ENCODE measurements around the gene B3GNT5. TPM values are rescaled to one million over a fixed set of nuclear protein-coding genes. Genes with fewer than 3 reads are reported as not detected.

B3GNT5 gene
- total and polyA plus RNA-seq, 11 donors, result 0.87 to 12.3 (median 3.0) TPM

DNA sequence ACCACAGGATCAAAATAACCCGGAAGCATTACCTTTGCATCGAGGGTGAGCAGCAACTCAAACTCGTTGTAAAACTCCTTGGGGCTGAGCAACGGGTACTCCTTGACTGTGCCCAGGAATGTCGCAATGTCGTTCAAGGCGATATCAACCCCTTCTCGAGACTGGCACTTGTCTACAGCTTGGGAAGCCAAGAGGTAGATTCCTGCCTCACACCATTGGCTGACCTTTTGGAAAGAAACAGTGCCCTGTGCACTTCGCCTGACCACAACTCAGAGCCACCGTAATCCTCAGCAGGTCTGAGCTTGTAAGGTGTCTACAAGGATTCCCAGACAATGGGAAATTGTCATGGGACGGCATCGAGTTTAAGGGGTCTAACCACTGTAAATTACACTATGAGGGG lies 43.9 kb downstream of the B3GNT5 start:
- no peaks in the 10 kb centered on the region for H3K27me3 ChIP-seq
- H3K36me3 ChIP-seq, result no peaks in the 10 kb centered on the region
- peaks cover 0 to 25% (median 0%) of the 10 kb centered on the region in 12 donors for H3K4me1 ChIP-seq
- no peak overlapping the region for H3K27ac ChIP-seq
- TF ChIP-seq, protein P1, sequence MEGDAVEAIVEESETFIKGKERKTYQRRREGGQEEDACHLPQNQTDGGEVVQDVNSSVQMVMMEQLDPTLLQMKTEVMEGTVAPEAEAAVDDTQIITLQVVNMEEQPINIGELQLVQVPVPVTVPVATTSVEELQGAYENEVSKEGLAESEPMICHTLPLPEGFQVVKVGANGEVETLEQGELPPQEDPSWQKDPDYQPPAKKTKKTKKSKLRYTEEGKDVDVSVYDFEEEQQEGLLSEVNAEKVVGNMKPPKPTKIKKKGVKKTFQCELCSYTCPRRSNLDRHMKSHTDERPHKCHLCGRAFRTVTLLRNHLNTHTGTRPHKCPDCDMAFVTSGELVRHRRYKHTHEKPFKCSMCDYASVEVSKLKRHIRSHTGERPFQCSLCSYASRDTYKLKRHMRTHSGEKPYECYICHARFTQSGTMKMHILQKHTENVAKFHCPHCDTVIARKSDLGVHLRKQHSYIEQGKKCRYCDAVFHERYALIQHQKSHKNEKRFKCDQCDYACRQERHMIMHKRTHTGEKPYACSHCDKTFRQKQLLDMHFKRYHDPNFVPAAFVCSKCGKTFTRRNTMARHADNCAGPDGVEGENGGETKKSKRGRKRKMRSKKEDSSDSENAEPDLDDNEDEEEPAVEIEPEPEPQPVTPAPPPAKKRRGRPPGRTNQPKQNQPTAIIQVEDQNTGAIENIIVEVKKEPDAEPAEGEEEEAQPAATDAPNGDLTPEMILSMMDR (IDR thresholded peaks at IDR 0.05), result no peak
- TF ChIP-seq POLR2A (IDR thresholded peaks at IDR 0.05), result no peak
- H3K4me3 ChIP-seq, result no peak overlapping the region
- DNase-seq (no peak), ATAC-seq (no peak)
- WGBS, 4 donors, result 92 to 95% (median 93%) methylated on average over 12 of the region's 12 CpGs
- intact Hi-C loops (cut with DNase I), result loop anchor here in 1 of 10 donors (5.0 kb wide), 1 partner anchor 40 kb away; no protein-coding TSS in a partner anchor
- no peaks in the 10 kb centered on the region for H3K9me3 ChIP-seq

- H3K27me3 ChIP-seq, result no peaks in the 10 kb centered on the region
- H3K36me3 ChIP-seq, result no peaks in the 10 kb centered on the region
- H3K27ac ChIP-seq, result no peak overlapping the region
- H3K9me3 ChIP-seq, result no peaks in the 10 kb centered on the region
- peak; percentile 41 to 91 (median 80) for ATAC-seq
- TF ChIP-seq POLR2A (IDR thresholded peaks at IDR 0.05), result no peak
- TF ChIP-seq, protein P1 (IDR thresholded peaks at IDR 0.05), result no peak
- WGBS, 4 donors, result 71 to 76% (median 73%) methylated on average over 5 of the region's 5 CpGs
- DNase-seq, result peak; percentile 47 to 76 (median 73)
- intact Hi-C loops (cut with DNase I), result loop anchor here in 1 of 10 donors (5.0 kb wide), 1 partner anchor 41 kb away; no protein-coding TSS in a partner anchor
- H3K4me1 ChIP-seq, result peaks cover 0 to 32% (median 0%) of the 10 kb centered on the region in 12 donors
- H3K4me3 ChIP-seq, result no peak overlapping the region
Measured at GRCh38 chr3:183298701-183299153, 45.7 kb downstream of the B3GNT5 start.

GRCh38 chr3:183299976-183300375 lies 46.9 kb downstream of the B3GNT5 start:
- H3K9me3 ChIP-seq, result no peaks in the 10 kb centered on the region
- DNase-seq (no peak), ATAC-seq (no peak)
- WGBS, 4 donors, result 89 to 98% (median 96%) methylated on average over 4 of the region's 4 CpGs
- no peak overlapping the region for H3K27ac ChIP-seq
- intact Hi-C loops (cut with DNase I), result loop anchor here in 2 of 10 donors (5.0 kb wide), 2 partner anchors 43 to 48 kb away; partner anchors contain the start of gene B3GNT5 (in 1 of the 2)
- no peaks in the 10 kb centered on the region for H3K27me3 ChIP-seq
- no peaks in the 10 kb centered on the region for H3K36me3 ChIP-seq
- H3K4me1 ChIP-seq, result peaks cover 0 to 34% (median 1%) of the 10 kb centered on the region in 12 donors
- TF ChIP-seq, protein P1 (IDR thresholded peaks at IDR 0.05), result no peak
- no peak for TF ChIP-seq POLR2A (IDR thresholded peaks at IDR 0.05)
- no peak overlapping the region for H3K4me3 ChIP-seq

DNA sequence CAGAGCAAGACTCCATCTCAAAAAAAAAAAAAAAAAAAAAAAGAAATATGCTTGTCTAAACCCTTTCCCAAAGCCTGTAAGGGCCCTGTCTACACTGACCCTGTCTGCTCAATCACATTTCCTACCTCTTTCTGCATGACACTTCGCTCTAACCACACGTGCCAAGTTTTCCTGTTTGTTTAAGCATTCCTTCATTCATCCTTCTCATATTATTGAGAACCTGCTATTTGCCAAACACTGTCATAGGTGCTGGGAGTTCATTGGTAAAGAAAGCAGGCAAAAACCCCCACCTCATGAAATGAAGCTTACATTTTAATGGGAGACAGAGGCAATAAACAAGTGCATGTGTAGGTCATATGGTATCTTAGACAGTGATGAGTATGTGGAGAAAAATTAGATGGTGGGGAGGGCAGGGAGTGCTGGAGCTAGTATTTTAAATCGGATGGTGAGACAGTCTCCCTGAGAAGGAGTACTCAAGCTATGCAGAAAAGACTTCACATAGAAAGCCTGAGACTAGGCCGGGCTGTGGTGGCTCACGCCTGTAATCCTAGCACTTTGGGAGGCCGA lies 48.0 kb downstream of the B3GNT5 start:
- ATAC-seq, result no peak
- Histone ChIP-seq H3K9me3 (no peaks in the 10 kb centered on the region), H3K4me1 (peaks cover 0 to 25% (median 2%) of the 10 kb centered on the region in 12 donors), H3K36me3 (no peaks in the 10 kb centered on the region), H3K27ac (no peak overlapping the region), H3K27me3 (no peaks in the 10 kb centered on the region), H3K4me3 (no peak overlapping the region)
- no peak for DNase-seq
- TF ChIP-seq, protein P1 (IDR thresholded peaks at IDR 0.05), result no peak
- no peak for TF ChIP-seq POLR2A (IDR thresholded peaks at IDR 0.05)
- WGBS, 4 donors, result 92 to 95% (median 94%) methylated on average over 6 of the region's 6 CpGs
- intact Hi-C loops (cut with DNase I), result loop anchor here in 1 of 10 donors (5.0 kb wide), 1 partner anchor 49 kb away; the partner anchor contains the start of gene B3GNT5
